H1 (cell line): ENCODE data around the gene IFT122. TPM values are rescaled to one million over a fixed set of nuclear protein-coding genes. Genes with fewer than 3 reads are reported as not detected.
"Not testable (repeated sequence)": the region's sequence is repeated elsewhere in the genome, so short reads cannot be mapped to it uniquely, and the experiment has no call there.

Source experiments
- CTCF ChIA-PET: fragments of 300-600 bp; sonication (Branson Sonifier 250); formaldehyde crosslinking; loops from one replicate; lab custom pipeline; 2021; ENCODE audit not compliant: partially characterized antibody; lab: Charles Lee
- POLR2A ChIA-PET: fragments of 300-600 bp; sonication (Branson Sonifier 250); formaldehyde crosslinking; loops from one replicate; lab custom pipeline; 2021; ENCODE audit warnings: inconsistent platforms; ENCODE audit not compliant: partially characterized antibody; lab: Charles Lee
- DNase-seq, 2 experiments: peaks; one replicate each; pipeline versions ENCODE4 v3.0.0 to v3.0.0-alpha.2; 2010 to 2022; ENCODE audit warnings: low spot score in 2 of 2, low read depth in 1 of 2, mixed read lengths in 1 of 2
- FAIRE-seq: peaks from 2 replicates; lab custom pipeline; 2011; peaks lifted over from hg19 to GRCh38; lab: Jason Lieb, UNC
- H2AFZ ChIP-seq: 2 replicates; pipeline ENCODE4 v1.8.1; 2012; ENCODE audit warnings: low read length, inconsistent platforms
- H2AK5ac ChIP-seq: 2 replicates; pipeline ENCODE4 v1.6.1; 2013; ENCODE audit warnings: low read depth, low read length
- H2BK120ac ChIP-seq: replicated peaks from 2 replicates; pipeline ENCODE3; 2013; ENCODE audit warnings: low read depth, low read length, inconsistent platforms
- H2BK12ac ChIP-seq: 2 replicates; pipeline ENCODE4 v1.6.1; 2013; ENCODE audit warnings: low read depth, low read length
- H2BK15ac ChIP-seq: 2 replicates; pipeline ENCODE4 v1.6.1; 2013; ENCODE audit warnings: low read length
- H2BK20ac ChIP-seq: 2 replicates; pipeline ENCODE4 v1.6.1; 2013; ENCODE audit warnings: low read length
- H2BK5ac ChIP-seq: 2 replicates; pipeline ENCODE4 v1.6.1; 2013; ENCODE audit warnings: low read depth, low read length
- H3K14ac ChIP-seq: 2 replicates; pipeline ENCODE4 v1.6.1; 2013; ENCODE audit warnings: inconsistent platforms; ENCODE audit not compliant: insufficient read length
- H3K18ac ChIP-seq: 2 replicates; pipeline ENCODE4 v1.6.1; 2013; ENCODE audit warnings: low read length; ENCODE audit errors: extremely low read depth
- H3K23ac ChIP-seq: 2 replicates; pipeline ENCODE4 v1.6.1; 2013; ENCODE audit warnings: inconsistent platforms; ENCODE audit not compliant: insufficient read length
- H3K23me2 ChIP-seq: 2 replicates; pipeline ENCODE4 v1.6.1; 2013; ENCODE audit warnings: low read depth, low read length
- H3K27ac ChIP-seq: 2 replicates; pipeline ENCODE4 v1.6.1; 2011; ENCODE audit warnings: low read depth, low read length, inconsistent platforms
- H3K27me3 ChIP-seq, 4 experiments: replicated peaks in 1 of 4; 1 replicate in 1 of 4; 2 replicates in 3 of 4; pipeline versions ENCODE4 v1.6.1 to v1.8.1; 2011 to 2013; ENCODE audit warnings: low read length in 3 of 4, mild to moderate bottlenecking in 3 of 4, inconsistent platforms in 2 of 4, mixed read lengths in 2 of 4, moderate library complexity in 1 of 4; ENCODE audit not compliant: control insufficient read depth in 3 of 4, insufficient read depth in 3 of 4; ENCODE audit errors: extremely low read depth in 1 of 4
- H3K36me3 ChIP-seq, 4 experiments: 2 replicates each; pipeline versions ENCODE4 v1.6.1 to v1.8.1; 2011 to 2013; ENCODE audit warnings: mild to moderate bottlenecking in 4 of 4, low read length in 3 of 4, moderate library complexity in 2 of 4, control low read depth in 1 of 4, inconsistent platforms in 1 of 4; ENCODE audit not compliant: insufficient read depth in 4 of 4, control insufficient read depth in 2 of 4
- H3K4ac ChIP-seq: replicated peaks from 2 replicates; pipeline ENCODE3; 2013; ENCODE audit warnings: low read length, low read depth, mixed read lengths, inconsistent platforms; ENCODE audit not compliant: insufficient read length
- H3K4me1 ChIP-seq, 4 experiments: replicated peaks in 1 of 4; 1 replicate in 1 of 4; 2 replicates in 3 of 4; pipeline versions ENCODE4 v1.6.1 to v1.8.1; 2011 to 2013; ENCODE audit warnings: low read length in 3 of 4, inconsistent platforms in 2 of 4, mixed read lengths in 1 of 4; ENCODE audit not compliant: insufficient read depth in 4 of 4, control insufficient read depth in 3 of 4
- H3K4me2 ChIP-seq, 2 experiments: 2 replicates each; pipeline versions ENCODE4 v1.6.1 to v1.8.1; 2011 to 2013; ENCODE audit warnings: low read depth in 2 of 2, low read length in 2 of 2, control low read depth in 1 of 2, inconsistent platforms in 1 of 2, mild to moderate bottlenecking in 1 of 2; ENCODE audit not compliant: insufficient read depth in 1 of 2
- H3K4me3 ChIP-seq, 4 experiments: fragments of 200-600, 300-600 bp in 1 of 4; sonication (generic), shearing (Covaris generic), sonication (Bioruptor Twin) in 1 of 4; 2 replicates each; pipeline versions ENCODE4 v1.5.1 to v1.8.1; 2011 to 2016; ENCODE audit warnings: low read length in 4 of 4, low read depth in 3 of 4, control low read depth in 2 of 4, inconsistent platforms in 2 of 4, mild to moderate bottlenecking in 2 of 4, mixed read lengths in 1 of 4, moderate library complexity in 1 of 4; ENCODE audit not compliant: insufficient read depth in 2 of 4; ENCODE audit errors: extremely low read depth in 1 of 4
- H3K56ac ChIP-seq: replicated peaks from 2 replicates; pipeline ENCODE3; 2013; ENCODE audit warnings: low read depth, mild to moderate bottlenecking, mixed read lengths, low read length, inconsistent platforms; ENCODE audit not compliant: insufficient read length
- H3K79me1 ChIP-seq: 2 replicates; pipeline ENCODE4 v1.6.1; 2013; ENCODE audit warnings: low read depth, low read length, control low read depth
- H3K79me2 ChIP-seq, 2 experiments: 2 replicates each; pipeline versions ENCODE4 v1.6.1 to v1.8.1; 2012 to 2013; ENCODE audit warnings: low read length in 2 of 2, mild to moderate bottlenecking in 2 of 2, inconsistent platforms in 1 of 2; ENCODE audit not compliant: insufficient read depth in 2 of 2, control insufficient read depth in 1 of 2
- H3K9ac ChIP-seq, 4 experiments: replicated peaks in 1 of 4; 1 replicate in 1 of 4; 2 replicates in 3 of 4; pipeline versions ENCODE4 v1.6.1 to v1.8.1; 2011 to 2013; ENCODE audit warnings: low read depth in 3 of 4, low read length in 3 of 4, control low read depth in 2 of 4, mild to moderate bottlenecking in 2 of 4, moderate library complexity in 2 of 4, inconsistent platforms in 1 of 4; ENCODE audit errors: extremely low read depth in 1 of 4
- H3K9me3 ChIP-seq, 2 experiments: 2 replicates each; pipeline versions ENCODE4 v1.6.1 to v1.8.1; 2012 to 2013; ENCODE audit warnings: mild to moderate bottlenecking in 2 of 2, moderate library complexity in 2 of 2, control low read depth in 1 of 2, inconsistent platforms in 1 of 2, low read depth in 1 of 2, low read length in 1 of 2, mixed read lengths in 1 of 2; ENCODE audit not compliant: insufficient read depth in 2 of 2
- H4K20me1 ChIP-seq, 2 experiments: replicated peaks in 1 of 2; 2 replicates each; pipeline versions ENCODE3 to v1.8.1; 2011 to 2013; ENCODE audit warnings: inconsistent platforms in 2 of 2, low read length in 2 of 2, mild to moderate bottlenecking in 1 of 2; ENCODE audit not compliant: insufficient read depth in 2 of 2, control insufficient read depth in 1 of 2
- H4K5ac ChIP-seq: 2 replicates; pipeline ENCODE4 v1.6.1; 2013; ENCODE audit warnings: low read length, low read depth, mixed read lengths, inconsistent platforms; ENCODE audit not compliant: insufficient read length
- H4K8ac ChIP-seq: 2 replicates; pipeline ENCODE4 v1.8.0; 2013; ENCODE audit warnings: mild to moderate bottlenecking, moderate library complexity, low read length, inconsistent platforms; ENCODE audit not compliant: insufficient read depth; ENCODE audit errors: extremely low read depth
- H4K91ac ChIP-seq: replicated peaks from 2 replicates; pipeline ENCODE3; 2013; ENCODE audit warnings: low read length, mixed read lengths, inconsistent platforms; ENCODE audit not compliant: insufficient read length
- CTCF ChIP-seq, 3 experiments: IDR thresholded peaks; 1 replicate in 2 of 3; 2 replicates in 1 of 3; pipeline versions ENCODE4 v1.5.1 to v1.6.1; 2011; ENCODE audit warnings: low read length in 3 of 3, mild to moderate bottlenecking in 3 of 3, inconsistent platforms in 2 of 3, low read depth in 1 of 3, moderate library complexity in 1 of 3; ENCODE audit not compliant: insufficient read depth in 1 of 3; ENCODE audit errors: control extremely low read depth in 1 of 3
- GTF2F1 ChIP-seq: IDR thresholded peaks from 2 replicates; pipeline ENCODE4 v1.6.1; 2012; ENCODE audit warnings: low read depth, low read length, improper control_type of control experiment, borderline replicate concordance
- SRF ChIP-seq: IDR thresholded peaks from 2 replicates; pipeline ENCODE4 v1.6.1; 2011; ENCODE audit warnings: mild to moderate bottlenecking, low read depth, low read length, moderate library complexity
- SUZ12 ChIP-seq: fragments of 200-600 bp; sonication (generic); IDR thresholded peaks from 2 replicates; pipeline ENCODE4 v1.6.1; 2012; ENCODE audit warnings: mild to moderate bottlenecking, inconsistent platforms, low read length, moderate library complexity, mixed read lengths
- WGBS, 2 experiments: shearing (Covaris generic) in 1 of 2; methylation state at CpG; one replicate each; pipeline versions ENCODE4 v1.1.6 to v1.1.7; 2013 to 2015; ENCODE audit warnings: low lambda C conversion rate in 2 of 2, mixed read lengths in 2 of 2, inconsistent platforms in 1 of 2, low coverage in 1 of 2, missing lambda C conversion rate in 1 of 2; ENCODE audit not compliant: insufficient replicate concordance in 2 of 2, insufficient coverage in 1 of 2, insufficient read length in 1 of 2; ENCODE audit errors: extremely low coverage in 1 of 2, missing lambda C conversion rate in 1 of 2; 5-methylcytosine and 5-hydroxymethylcytosine counted together
- polyA plus RNA-seq, 7 experiments: library from polyadenylated mRNA; depleted of rRNA in 3 of 7; stranded (reverse) in 5 of 7; unstranded in 2 of 7; fragments of >200 nt in 5 of 7; fragments of 200-250 nt in 2 of 7; gene quantifications; 1 replicate in 5 of 7; 2 replicates in 1 of 7; 4 replicates in 1 of 7; pipeline versions ENCODE4 v1.2.1 to v1.2.3, GENCODE V29; 2011 to 2013; ENCODE audit warnings: missing spikeins in 2 of 7, mixed read lengths in 2 of 7
- total RNA-seq: library from RNA; stranded (reverse); fragmentation: NEBNext Ultra II Directional; extraction: Animal tissue kit (Norgen Biotek cat#: 25700); gene quantifications from 2 replicates; pipeline ENCODE4 v1.2.1, GENCODE V29; 2021

IFT122 gene
- total and polyA plus RNA-seq, 2 of the 8 experiments (the other 6 are each of a cell fraction or from before 2014, with no cell fraction given): 23.7 to 25.1 TPM

GRCh38 chr3:129393271-129393670 is 46.8 kb upstream of the IFT122 start (continued):
- TF ChIP-seq CTCF (IDR thresholded peaks at IDR 0.05; ENCODE audit: control extremely low read depth in 1 of 3, insufficient read depth in 1 of 3, low read depth in 1 of 3, low read length in 3 of 3) (no peak), SUZ12 (no peak), GTF2F1 (no peak), SRF (no peak)

- not testable (repeated sequence) for H3K27me3 ChIP-seq, H3K23ac ChIP-seq, H3K56ac ChIP-seq, H2BK12ac ChIP-seq, H3K9ac ChIP-seq, H3K9me3 ChIP-seq, DNase-seq, H3K23me2 ChIP-seq, H3K4me1 ChIP-seq, H4K8ac ChIP-seq, H3K4me2 ChIP-seq, H2AK5ac ChIP-seq, H2BK120ac ChIP-seq, H3K4me3 ChIP-seq, H2BK5ac ChIP-seq, FAIRE-seq, H2BK15ac ChIP-seq, H4K5ac ChIP-seq, H4K91ac ChIP-seq, H3K18ac ChIP-seq, H3K79me1 ChIP-seq, H2BK20ac ChIP-seq, H3K14ac ChIP-seq, H3K4ac ChIP-seq, H3K27ac ChIP-seq, H2AFZ ChIP-seq
- 94% methylated on average over 8 of the region's 17 CpGs; no CpG with 5 or more reads in 1 of the 2 experiments for WGBS, 2 experiments
- ChIA-PET CTCF (interaction anchor here (0.6 kb wide), 1 partner anchor 37 kb away, joined by 4 read pairs; no protein-coding TSS in a partner anchor), POLR2A (interaction anchor here (1.2 to 1.5 kb wide), 2 partner anchors 17 to 31 kb away, joined by 3 read pairs; no protein-coding TSS in a partner anchor)
- peaks cover 17 to 44% of the 10 kb centered on the region in 2 experiments for H3K79me2 ChIP-seq
- H4K20me1 ChIP-seq: peaks cover 4 to 20% of the 10 kb centered on the region in 2 experiments
- peaks cover 6 to 34% (median 18%) of the 10 kb centered on the region in 4 experiments; a peak in 6 of 8 replicates for H3K36me3 ChIP-seq
These were observed 46.1 kb upstream of the IFT122 start for GRCh38 chr3:129393760-129394564.
